Gastrocnemius medialis (tissue), 4 donors: ENCODE data around the gene TMPRSS5.
"Not testable (repeated sequence)": the region's sequence is repeated elsewhere in the genome, so short reads cannot be mapped to it uniquely, and the experiment has no call there.

Experiments used
- CTCF ChIP-seq, 5 experiments: fragments of 450-650 bp in 3 of 5; fragments of 200-600 bp in 2 of 5; sonication (generic) in 2 of 5; IDR thresholded peaks in 4 of 5; conservative IDR thresholded peaks in 1 of 5; 1 replicate in 4 of 5; 2 replicates in 1 of 5; pipeline ENCODE4 v1.5.1; 2016 to 2019; ENCODE audit warnings: antibody characterized with exemption in 5 of 5, mild to moderate bottlenecking in 3 of 5, moderate library complexity in 3 of 5
- POLR2A ChIP-seq, 2 donors: fragments of 450-650 bp; IDR thresholded peaks; one replicate each; pipeline ENCODE4 v1.6.1; 2017; ENCODE audit warnings: antibody characterized with exemption in 2 of 2, mild to moderate bottlenecking in 2 of 2, moderate library complexity in 2 of 2

GRCh38 chr11:113720478-113720877, 14.4 kb upstream of the TMPRSS5 start:
- not testable (repeated sequence) for TF ChIP-seq CTCF (IDR thresholded peaks at IDR 0.05 in 4 of 5, conservative IDR thresholded peaks at IDR 0.05 in 1 of 5); POLR2A (IDR thresholded peaks at IDR 0.05)
